Measurements from ENCODE around the gene PDSS2.

PDSS2 gene

GRCh38 chr6:107248147-107248546 is 211.2 kb downstream of the PDSS2 start:
- DNase-seq (ENCODE audit: low spot score in 2 of 2) (no peak), ATAC-seq (replicated peaks; ENCODE audit: extremely low read depth, poor library complexity, severe bottlenecking) (no peak)
- no peaks in the 10 kb centered on the region for H3K27me3 Mint-ChIP-seq
- H3K4me3 Mint-ChIP-seq = no peak overlapping the region
- H3K9me3 Mint-ChIP-seq = no peaks in the 10 kb centered on the region
- no peak overlapping the region for H3K27ac Mint-ChIP-seq (ENCODE audit: low read depth)
- H3K4me1 Mint-ChIP-seq = no peaks in the 10 kb centered on the region
- H3K36me3 Mint-ChIP-seq (ENCODE audit: insufficient read depth) = peaks cover 3% of the 10 kb centered on the region

GRCh38 chr6:107246972-107247615 is 212.3 kb downstream of the PDSS2 start:
- H3K36me3 Mint-ChIP-seq (ENCODE audit: insufficient read depth) = peaks cover 3% of the 10 kb centered on the region
- no peaks in the 10 kb centered on the region for H3K9me3 Mint-ChIP-seq
- H3K27ac Mint-ChIP-seq (ENCODE audit: low read depth) = no peak overlapping the region
- no peak overlapping the region for H3K4me3 Mint-ChIP-seq
- DNase-seq (ENCODE audit: low spot score in 2 of 2) (no peak), ATAC-seq (replicated peaks; ENCODE audit: extremely low read depth, poor library complexity, severe bottlenecking) (no peak)
- no peaks in the 10 kb centered on the region for H3K27me3 Mint-ChIP-seq
- no peaks in the 10 kb centered on the region for H3K4me1 Mint-ChIP-seq

GRCh38 chr6:107246249-107246971 is 213.0 kb downstream of the PDSS2 start:
- peaks cover 3% of the 10 kb centered on the region for H3K36me3 Mint-ChIP-seq (ENCODE audit: insufficient read depth)
- H3K27me3 Mint-ChIP-seq = no peaks in the 10 kb centered on the region
- no peak overlapping the region for H3K27ac Mint-ChIP-seq (ENCODE audit: low read depth)
- no peaks in the 10 kb centered on the region for H3K4me1 Mint-ChIP-seq
- ATAC-seq (replicated peaks; ENCODE audit: extremely low read depth, poor library complexity, severe bottlenecking) (no peak), DNase-seq (ENCODE audit: low spot score in 2 of 2) (no peak)
- H3K4me3 Mint-ChIP-seq = no peak overlapping the region
- H3K9me3 Mint-ChIP-seq = no peaks in the 10 kb centered on the region

- peaks cover 5% of the 10 kb centered on the region for H3K36me3 Mint-ChIP-seq (ENCODE audit: insufficient read depth)
- no peaks in the 10 kb centered on the region for H3K9me3 Mint-ChIP-seq
- no peak overlapping the region for H3K4me3 Mint-ChIP-seq
These were observed 214.5 kb downstream of the PDSS2 start for GRCh38 chr6:107244742-107245480.

GRCh38 chr6:107244082-107244741 is 215.2 kb downstream of the PDSS2 start:
- H3K27me3 Mint-ChIP-seq = no peaks in the 10 kb centered on the region
- H3K9me3 Mint-ChIP-seq = no peaks in the 10 kb centered on the region
- peaks cover 5% of the 10 kb centered on the region for H3K36me3 Mint-ChIP-seq (ENCODE audit: insufficient read depth)
- no peak overlapping the region for H3K4me3 Mint-ChIP-seq
- DNase-seq (ENCODE audit: low spot score in 2 of 2) (no peak), ATAC-seq (replicated peaks; ENCODE audit: extremely low read depth, poor library complexity, severe bottlenecking) (no peak)
- no peaks in the 10 kb centered on the region for H3K4me1 Mint-ChIP-seq
- no peak overlapping the region for H3K27ac Mint-ChIP-seq (ENCODE audit: low read depth)

More at GRCh38 chr6:107244742-107245480, 214.5 kb downstream of the PDSS2 start:
- Mint-ChIP-seq H3K27me3 (no peaks in the 10 kb centered on the region), H3K4me1 (no peaks in the 10 kb centered on the region), H3K27ac (ENCODE audit: low read depth) (no peak overlapping the region)
- ATAC-seq (replicated peaks; ENCODE audit: extremely low read depth, poor library complexity, severe bottlenecking) (no peak), DNase-seq (ENCODE audit: low spot score in 2 of 2) (no peak)

GRCh38 chr6:107243471-107243870 is 215.9 kb downstream of the PDSS2 start:
- Mint-ChIP-seq H3K27me3 (no peaks in the 10 kb centered on the region), H3K36me3 (ENCODE audit: insufficient read depth) (peaks cover 5% of the 10 kb centered on the region), H3K4me3 (no peak overlapping the region), H3K27ac (ENCODE audit: low read depth) (no peak overlapping the region), H3K4me1 (no peaks in the 10 kb centered on the region), H3K9me3 (no peaks in the 10 kb centered on the region)
- ATAC-seq (replicated peaks; ENCODE audit: extremely low read depth, poor library complexity, severe bottlenecking) (no peak), DNase-seq (ENCODE audit: low spot score in 2 of 2) (no peak)

- no peak overlapping the region for H3K4me3 Mint-ChIP-seq
- H3K36me3 Mint-ChIP-seq (ENCODE audit: insufficient read depth) = peaks cover 7% of the 10 kb centered on the region
- no peaks in the 10 kb centered on the region for H3K4me1 Mint-ChIP-seq
- H3K27ac Mint-ChIP-seq (ENCODE audit: low read depth) = no peak overlapping the region
- H3K27me3 Mint-ChIP-seq = no peaks in the 10 kb centered on the region
- ATAC-seq (replicated peaks; ENCODE audit: extremely low read depth, poor library complexity, severe bottlenecking) (no peak), DNase-seq (ENCODE audit: low spot score in 2 of 2) (no peak)
- H3K9me3 Mint-ChIP-seq = peaks cover 6% of the 10 kb centered on the region
These were observed 221.2 kb downstream of the PDSS2 start for GRCh38 chr6:107237992-107238660.

GRCh38 chr6:107235511-107235910 is 223.9 kb downstream of the PDSS2 start:
- no peak for ATAC-seq (replicated peaks; ENCODE audit: extremely low read depth, poor library complexity, severe bottlenecking)
- Mint-ChIP-seq H3K27me3 (no peaks in the 10 kb centered on the region), H3K36me3 (ENCODE audit: insufficient read depth) (peaks cover 5% of the 10 kb centered on the region), H3K9me3 (peaks cover 6% of the 10 kb centered on the region), H3K27ac (ENCODE audit: low read depth) (no peak overlapping the region), H3K4me1 (no peaks in the 10 kb centered on the region), H3K4me3 (no peak overlapping the region)
- no peak for DNase-seq (ENCODE audit: low spot score in 2 of 2)

- no peak overlapping the region for H3K27ac Mint-ChIP-seq (ENCODE audit: low read depth)
- peaks cover 6% of the 10 kb centered on the region for H3K9me3 Mint-ChIP-seq
- H3K4me1 Mint-ChIP-seq = no peaks in the 10 kb centered on the region
- H3K36me3 Mint-ChIP-seq (ENCODE audit: insufficient read depth) = peaks cover 5% of the 10 kb centered on the region
- DNase-seq (ENCODE audit: low spot score in 2 of 2) (no peak), ATAC-seq (replicated peaks; ENCODE audit: extremely low read depth, poor library complexity, severe bottlenecking) (no peak)
- H3K27me3 Mint-ChIP-seq = no peaks in the 10 kb centered on the region
- no peak overlapping the region for H3K4me3 Mint-ChIP-seq
These were observed 224.4 kb downstream of the PDSS2 start for GRCh38 chr6:107235007-107235406.

- H3K36me3 Mint-ChIP-seq (ENCODE audit: insufficient read depth) = peaks cover 2% of the 10 kb centered on the region
- H3K9me3 Mint-ChIP-seq = peaks cover 6% of the 10 kb centered on the region
- no peak for DNase-seq (ENCODE audit: low spot score in 2 of 2)
- ATAC-seq (replicated peaks; ENCODE audit: extremely low read depth, poor library complexity, severe bottlenecking) = no peak
- H3K27ac Mint-ChIP-seq (ENCODE audit: low read depth) = no peak overlapping the region
- H3K27me3 Mint-ChIP-seq = no peaks in the 10 kb centered on the region
- no peaks in the 10 kb centered on the region for H3K4me1 Mint-ChIP-seq
- H3K4me3 Mint-ChIP-seq = no peak overlapping the region
These were observed 228.1 kb downstream of the PDSS2 start for GRCh38 chr6:107231243-107231642.

- Mint-ChIP-seq H3K27ac (ENCODE audit: low read depth) (no peak overlapping the region), H3K4me3 (no peak overlapping the region), H3K27me3 (no peaks in the 10 kb centered on the region), H3K36me3 (ENCODE audit: insufficient read depth) (peaks cover 2% of the 10 kb centered on the region), H3K9me3 (peaks cover under 1% of the 10 kb centered on the region), H3K4me1 (no peaks in the 10 kb centered on the region)
- DNase-seq (ENCODE audit: low spot score in 2 of 2) = no peak
- ATAC-seq (replicated peaks; ENCODE audit: extremely low read depth, poor library complexity, severe bottlenecking) = no peak
These were observed 228.9 kb downstream of the PDSS2 start for GRCh38 chr6:107230448-107230847.

GRCh38 chr6:107230024-107230423 is 229.3 kb downstream of the PDSS2 start:
- Mint-ChIP-seq H3K4me3 (no peak overlapping the region), H3K9me3 (no peaks in the 10 kb centered on the region), H3K27ac (ENCODE audit: low read depth) (no peak overlapping the region), H3K36me3 (ENCODE audit: insufficient read depth) (peaks cover 2% of the 10 kb centered on the region), H3K4me1 (no peaks in the 10 kb centered on the region), H3K27me3 (no peaks in the 10 kb centered on the region)
- ATAC-seq (replicated peaks; ENCODE audit: extremely low read depth, poor library complexity, severe bottlenecking) (no peak), DNase-seq (ENCODE audit: low spot score in 2 of 2) (no peak)
